NCI-H1694 (cell line): ENCODE data around the gene FARSB.
"Not testable (repeated sequence)": the region's sequence is repeated elsewhere in the genome, so short reads cannot be mapped to it uniquely, and the experiment has no call there.

Experiments
- DNase-seq: peaks from one replicate; lab custom pipeline; 2025; lab: John Stamatoyannopoulos, UW

Gene FARSB

DNA sequence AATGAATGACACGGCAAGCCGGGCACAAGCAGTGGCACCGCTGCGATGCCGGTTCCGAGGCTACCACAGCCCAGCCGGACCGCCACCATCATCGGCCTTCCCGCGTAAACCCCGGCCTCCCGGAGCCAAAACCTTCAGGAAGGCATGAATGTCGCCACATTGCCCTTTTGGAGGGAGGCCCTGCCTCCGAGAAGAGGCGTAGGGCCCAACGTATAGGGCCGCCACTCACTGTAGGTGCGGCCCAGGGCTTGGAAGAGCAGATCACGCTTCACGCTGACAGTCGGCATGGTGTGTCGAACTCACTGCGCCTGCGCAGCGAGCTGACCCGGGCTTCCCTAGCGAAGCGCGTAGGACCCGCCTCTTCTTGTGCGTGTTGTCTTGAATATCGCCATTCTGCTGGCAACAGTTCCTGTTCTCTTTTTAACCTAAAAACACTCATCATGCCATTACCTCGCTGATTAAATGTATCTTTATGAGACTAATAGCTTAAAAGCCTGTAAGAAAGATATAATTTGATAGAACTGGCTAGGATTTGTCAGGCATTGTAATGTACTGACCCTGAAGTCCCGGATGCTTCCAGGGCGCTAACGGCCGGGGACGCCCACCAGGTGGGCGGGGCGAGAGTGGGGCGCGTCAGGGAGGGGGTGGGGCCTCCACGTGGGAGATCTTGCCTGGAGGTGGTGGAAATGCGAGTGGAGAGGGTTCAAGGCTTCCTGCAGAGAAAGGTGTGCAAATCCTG, at the start of gene FARSB:
Gene FARSB, minus strand, starts transcription at position 306 of the 739 bp plus-strand sequence. Its CDS starts 19 bp downstream, at position 287.
- peak; percentile 97 for DNase-seq

DNA sequence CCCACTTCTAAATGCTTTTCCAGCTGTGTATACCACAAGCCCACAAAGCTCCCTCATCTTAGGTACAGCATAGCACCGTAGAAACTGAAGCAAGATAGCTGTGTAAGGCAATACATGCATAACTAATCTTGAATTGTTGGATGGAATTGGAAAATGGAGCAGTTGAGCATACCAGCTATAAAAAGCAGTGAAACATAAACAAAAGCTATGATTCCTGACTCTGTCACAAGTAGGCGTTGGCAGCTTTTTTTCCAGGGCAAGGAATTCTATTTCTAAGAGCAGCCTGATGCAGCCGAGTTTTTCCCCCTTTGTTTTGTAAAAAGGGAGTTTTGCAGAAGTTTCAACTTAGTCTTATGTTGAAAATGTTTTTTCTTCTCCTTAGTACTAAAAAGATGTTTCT, 48.0 kb upstream of the FARSB start:
- DNase-seq = no peak

DNA sequence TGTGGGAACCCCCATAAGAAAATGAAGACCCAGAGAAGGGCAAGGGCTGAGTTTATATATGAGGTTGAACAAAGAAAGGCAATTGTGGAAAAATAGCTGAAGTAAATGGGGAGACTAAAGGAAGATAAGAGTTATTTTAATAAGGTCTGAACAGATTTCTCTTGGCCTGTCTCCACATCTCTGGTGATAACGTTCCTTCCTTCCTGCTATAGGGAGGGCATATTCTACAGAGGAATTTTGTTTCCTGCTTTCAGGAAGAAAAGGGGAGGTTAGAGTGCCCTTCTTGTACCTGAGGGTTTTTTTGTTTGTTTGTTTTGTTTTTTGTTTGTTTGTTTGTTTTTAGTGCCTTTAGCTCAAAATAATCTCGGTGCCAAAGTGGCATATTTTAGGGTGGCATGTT, 47.2 kb upstream of the FARSB start:
- no peak for DNase-seq

DNA sequence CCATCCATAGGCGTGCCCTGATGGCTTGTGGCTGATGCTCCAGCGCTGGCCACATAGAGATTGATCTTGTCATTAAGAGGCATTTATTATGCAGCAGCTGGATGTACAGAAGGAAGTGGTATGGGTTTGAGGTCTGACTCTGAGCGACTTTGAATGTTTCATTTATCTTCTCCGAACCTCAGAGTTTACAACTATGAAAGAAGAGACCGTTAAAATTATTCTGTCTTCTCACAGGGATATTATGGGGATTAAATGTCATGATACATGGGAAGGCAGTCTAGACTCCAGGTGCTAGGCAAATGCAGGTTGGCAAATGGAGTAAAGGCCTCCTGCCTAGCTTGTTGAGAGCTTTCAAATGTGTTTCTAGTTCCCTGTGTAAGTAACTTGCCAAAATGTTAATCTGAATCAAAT, 45.8 kb upstream of the FARSB start:
- no peak for DNase-seq

DNA sequence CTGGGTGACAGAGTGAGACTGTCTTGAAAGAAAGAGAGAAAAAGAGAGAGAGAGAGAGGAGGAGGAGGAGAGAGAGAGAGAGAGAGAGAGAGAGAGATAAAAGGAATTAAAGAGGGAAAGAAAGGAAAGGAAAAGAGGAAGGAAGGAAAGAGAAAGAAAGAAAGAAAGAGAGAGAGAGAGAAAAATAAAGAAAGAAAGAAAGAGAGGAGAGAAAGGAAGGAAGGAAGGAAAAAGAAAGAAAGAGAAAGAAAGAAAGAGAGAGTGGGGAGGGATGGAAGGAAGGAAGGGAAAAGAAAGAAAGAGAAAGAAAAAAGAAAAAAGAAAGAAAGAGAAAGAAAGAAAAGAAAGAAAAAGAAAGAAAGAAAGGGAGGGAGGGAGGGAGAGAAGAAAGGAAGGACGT, 45.3 kb upstream of the FARSB start:
- DNase-seq = no peak

DNA sequence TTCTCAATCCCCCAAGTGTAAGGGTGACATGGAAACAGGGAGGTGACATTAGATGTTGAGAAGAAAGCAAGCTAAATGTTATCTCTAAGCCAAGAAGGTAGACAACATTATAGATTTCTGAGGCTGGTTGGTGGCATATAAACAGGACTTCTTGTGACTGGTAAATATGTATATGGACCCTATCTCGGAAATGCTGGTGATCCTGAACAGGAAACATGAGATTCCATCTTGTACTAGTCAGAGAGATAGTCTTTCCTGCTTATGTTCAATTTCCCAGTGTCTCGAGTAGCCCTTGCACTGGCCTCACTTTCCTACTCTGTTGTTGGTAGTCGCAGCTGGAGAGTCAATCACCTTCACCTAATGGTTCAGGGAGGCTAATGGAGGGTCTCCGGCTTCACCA, 42.4 kb upstream of the FARSB start:
- no peak for DNase-seq

DNA sequence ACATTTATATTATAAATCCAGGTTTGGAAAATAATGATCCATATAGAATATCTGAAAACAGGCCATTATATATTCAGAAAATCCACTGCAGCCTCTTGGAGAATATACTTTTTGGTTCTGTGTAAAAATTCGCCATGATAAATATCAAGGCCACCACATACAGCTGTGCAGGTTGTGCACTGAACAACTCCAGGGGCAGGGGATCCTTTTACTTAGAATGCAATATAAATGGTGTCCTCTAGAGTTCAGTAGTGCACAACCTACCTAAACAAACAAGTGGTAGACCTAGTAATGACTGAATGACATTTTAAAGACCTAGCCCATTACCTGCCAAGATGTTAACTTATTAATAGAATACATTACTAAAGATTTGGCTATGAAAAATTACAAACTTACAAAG, 37.9 kb upstream of the FARSB start:
- DNase-seq = no peak

DNA sequence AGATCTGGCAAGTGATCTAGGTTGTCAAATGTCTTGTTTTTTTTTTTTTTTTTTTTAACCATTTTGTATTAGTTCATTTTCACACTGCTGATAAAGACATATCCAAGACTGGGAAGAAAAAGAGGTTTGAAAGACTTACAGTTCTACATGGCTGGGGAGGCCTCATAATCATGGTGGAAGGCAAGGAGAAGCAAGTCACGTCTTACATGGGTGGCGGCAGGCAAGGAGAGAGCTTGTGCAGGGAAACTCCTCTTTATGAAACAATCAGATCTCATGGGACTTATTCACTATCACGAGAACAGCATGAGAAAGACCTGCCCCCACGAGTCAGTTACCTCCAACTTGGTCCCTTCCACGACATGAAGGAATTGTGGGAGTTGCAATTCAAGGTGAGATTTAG, 37.5 kb upstream of the FARSB start:
- DNase-seq = not testable (repeated sequence)

DNA sequence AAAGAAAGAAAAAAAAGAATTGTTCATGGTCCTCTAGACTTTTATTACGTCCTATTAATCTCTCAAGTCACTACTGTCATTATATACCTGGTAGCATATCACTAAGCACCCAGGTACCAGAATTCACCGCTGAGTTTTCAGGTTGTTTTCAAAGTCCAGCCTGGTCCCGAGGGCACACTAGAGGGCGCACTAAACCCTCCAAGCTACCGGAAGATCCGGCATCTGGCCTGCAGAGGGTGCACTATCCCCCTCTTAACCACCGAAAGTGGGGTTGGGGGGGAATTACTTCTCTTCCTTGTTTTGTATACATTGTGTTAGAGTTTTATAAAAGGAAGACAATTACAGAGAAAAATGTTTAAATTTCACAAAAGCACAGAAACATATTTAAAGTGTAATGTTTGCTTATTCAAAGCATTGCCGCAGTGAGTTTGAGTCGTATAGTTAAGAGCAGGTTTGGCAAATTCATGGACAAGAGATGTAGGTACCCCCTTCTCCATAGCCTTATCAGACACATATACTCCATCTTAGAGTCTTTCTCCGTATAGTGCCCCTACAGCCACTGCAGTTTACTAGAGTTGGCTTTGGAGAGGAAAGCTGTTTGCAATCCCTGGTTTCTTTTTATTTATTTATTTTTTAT, 34.8 kb upstream of the FARSB start:
- peak; percentile 47 for DNase-seq

DNA sequence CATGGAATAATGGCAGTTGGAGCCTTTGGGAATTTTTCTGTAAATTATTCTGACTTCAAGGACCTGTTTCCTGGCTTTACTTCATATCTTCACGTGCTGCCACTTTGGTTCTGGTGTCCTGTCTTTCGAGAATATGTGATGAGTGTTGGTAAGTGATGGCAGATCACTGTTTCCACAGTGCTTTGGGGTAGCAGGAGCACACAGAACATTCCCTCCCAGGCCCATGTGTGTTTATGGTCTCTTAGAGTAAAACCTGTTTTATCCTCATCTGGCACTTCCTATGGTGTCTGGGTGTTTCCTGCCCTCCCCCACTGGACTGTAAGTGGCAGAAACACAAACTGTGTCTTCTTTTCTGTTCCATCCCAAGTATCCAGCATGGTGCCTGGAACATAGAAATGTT, 33.4 kb upstream of the FARSB start:
- no peak for DNase-seq

DNA sequence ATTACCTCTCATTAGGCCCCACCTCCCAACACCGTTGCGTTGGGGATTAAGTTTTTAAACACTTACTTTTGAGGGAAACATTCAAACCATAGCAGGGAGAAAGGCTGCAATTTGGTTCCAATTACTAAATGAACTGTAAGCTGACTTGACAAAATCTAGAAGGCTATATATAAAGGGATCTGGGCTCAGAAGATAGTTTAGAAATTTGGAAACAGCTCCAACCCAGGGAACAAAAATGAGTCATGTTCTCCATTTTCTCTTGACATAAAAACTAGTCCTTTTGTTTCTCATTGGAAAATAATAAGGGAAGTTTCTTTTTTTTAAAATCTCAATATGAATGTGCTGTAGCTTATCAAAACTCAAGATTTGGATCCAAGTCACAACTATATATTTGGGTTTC, 33.0 kb upstream of the FARSB start:
- no peak for DNase-seq

DNA sequence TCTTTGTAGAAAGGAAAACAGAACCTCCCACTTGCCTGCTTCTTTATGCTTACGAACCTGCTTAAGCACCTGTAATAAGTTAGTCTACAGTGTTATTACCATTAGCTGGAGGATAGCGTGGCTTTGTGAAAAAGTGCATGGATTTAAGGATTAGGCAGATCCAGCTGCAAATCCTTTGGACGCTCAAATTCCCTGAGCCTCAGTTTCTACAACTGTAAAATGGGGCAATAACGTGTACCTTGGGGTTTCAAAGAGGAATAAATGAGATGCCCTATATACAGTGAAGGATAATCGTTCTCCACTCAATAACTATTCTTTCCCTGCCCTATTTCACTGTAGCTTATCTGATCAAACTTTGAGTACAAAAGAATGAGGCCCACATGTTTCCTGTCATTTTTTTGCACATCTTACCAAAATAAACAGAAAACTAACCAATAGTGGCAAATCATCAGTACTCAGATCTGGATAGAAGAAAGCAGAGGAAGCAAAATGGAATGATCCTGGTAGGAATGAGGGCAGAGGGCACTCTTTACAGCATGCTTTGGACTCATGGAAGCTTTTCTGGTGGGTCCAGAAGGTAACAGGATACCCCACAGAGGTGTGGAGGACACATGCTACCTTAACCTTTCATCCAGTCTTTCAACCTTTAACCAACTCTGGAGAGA, 30.3 kb upstream of the FARSB start:
- no peak for DNase-seq

DNA sequence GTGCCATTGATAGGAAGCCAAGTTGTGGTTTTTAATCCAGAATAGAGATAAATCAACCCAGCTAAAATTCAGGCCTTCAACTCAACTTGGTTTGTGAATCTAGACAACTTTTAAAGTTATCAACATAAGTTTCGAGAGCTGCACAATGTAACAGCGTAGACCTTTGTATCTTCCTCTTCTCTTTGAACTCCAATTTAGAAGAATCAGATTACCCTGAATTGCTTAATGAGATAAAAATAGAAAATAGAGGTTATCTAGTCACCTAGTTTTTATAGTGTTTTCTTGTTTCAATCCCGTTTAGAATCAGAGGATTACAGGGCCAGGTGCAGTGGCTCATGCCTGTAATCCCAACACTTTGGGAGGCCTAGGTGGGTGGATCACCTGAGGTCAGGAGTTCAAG, 27.9 kb upstream of the FARSB start:
- DNase-seq = no peak

DNA sequence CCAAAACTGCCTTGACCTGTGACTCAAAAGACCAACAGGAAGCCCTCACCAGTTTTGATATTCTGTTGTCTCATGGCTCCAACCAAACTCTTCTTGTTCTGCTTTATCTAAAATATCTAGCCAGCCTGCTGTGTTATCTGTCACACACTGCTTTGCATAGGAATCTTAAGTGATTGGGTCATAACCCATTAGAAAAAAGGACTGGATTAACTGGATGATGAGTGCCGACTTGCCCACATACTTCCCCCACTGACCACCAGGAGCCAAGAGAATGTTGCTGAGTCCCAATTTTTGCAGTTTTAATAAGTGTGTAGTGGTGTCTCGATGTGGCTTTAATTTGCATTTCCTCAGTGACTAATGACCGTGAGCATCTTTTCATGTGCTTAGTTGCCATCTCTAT, 22.1 kb upstream of the FARSB start:
- DNase-seq = no peak

DNA sequence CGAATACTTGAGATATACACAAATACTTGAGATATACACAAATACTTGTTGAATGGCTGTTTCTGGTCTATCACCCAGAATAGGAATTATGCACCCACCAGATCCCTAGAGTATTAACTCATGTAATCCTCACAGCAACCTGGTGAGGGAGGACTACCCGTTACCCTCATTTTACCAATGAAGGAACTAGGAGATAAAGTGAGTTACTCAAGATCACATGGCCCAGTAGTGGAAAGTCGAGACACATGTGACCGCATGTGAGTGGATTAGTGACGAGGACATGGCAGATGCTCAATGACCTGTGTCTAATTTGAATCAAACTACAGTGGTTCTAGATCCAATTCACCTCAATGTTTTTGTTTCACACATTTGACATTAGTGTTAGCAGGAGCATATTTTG, 18.0 kb upstream of the FARSB start:
- no peak for DNase-seq

DNA sequence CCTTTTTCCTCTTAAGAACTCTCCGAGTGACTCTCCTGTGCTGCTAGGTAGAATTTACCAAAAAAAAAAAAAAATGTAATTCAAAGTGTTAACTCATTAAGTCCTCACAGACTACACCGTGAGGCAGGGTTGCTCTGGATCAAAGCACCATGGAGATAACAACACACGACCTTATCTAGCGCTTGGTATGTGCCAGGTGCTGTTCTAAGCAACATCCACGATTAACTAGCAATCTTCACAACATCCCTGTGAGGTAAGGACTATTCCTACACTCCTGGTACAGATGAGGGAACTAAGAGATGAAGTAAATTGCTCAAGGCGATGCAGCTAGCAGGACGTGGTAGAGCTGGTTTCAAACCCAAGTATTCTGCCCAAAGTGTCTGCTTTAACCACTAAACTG, 17.4 kb upstream of the FARSB start:
- DNase-seq = no peak

DNA sequence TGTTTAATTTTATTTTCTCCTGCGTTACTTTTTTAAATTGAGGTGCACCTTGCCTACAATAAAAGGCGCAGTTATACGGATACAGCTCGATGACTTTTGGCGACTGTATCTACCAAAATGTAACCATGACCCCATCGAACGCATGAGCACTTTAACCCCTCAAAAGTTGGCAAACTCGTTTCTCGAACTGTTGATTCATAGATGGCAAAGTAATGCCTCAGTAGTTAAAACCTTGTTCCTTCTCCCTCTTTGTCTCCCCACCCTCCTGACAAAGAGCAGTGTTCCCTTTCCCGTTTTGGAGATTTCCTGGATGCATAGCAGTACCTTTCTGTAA, 16.1 kb upstream of the FARSB start:
- no peak for DNase-seq

DNA sequence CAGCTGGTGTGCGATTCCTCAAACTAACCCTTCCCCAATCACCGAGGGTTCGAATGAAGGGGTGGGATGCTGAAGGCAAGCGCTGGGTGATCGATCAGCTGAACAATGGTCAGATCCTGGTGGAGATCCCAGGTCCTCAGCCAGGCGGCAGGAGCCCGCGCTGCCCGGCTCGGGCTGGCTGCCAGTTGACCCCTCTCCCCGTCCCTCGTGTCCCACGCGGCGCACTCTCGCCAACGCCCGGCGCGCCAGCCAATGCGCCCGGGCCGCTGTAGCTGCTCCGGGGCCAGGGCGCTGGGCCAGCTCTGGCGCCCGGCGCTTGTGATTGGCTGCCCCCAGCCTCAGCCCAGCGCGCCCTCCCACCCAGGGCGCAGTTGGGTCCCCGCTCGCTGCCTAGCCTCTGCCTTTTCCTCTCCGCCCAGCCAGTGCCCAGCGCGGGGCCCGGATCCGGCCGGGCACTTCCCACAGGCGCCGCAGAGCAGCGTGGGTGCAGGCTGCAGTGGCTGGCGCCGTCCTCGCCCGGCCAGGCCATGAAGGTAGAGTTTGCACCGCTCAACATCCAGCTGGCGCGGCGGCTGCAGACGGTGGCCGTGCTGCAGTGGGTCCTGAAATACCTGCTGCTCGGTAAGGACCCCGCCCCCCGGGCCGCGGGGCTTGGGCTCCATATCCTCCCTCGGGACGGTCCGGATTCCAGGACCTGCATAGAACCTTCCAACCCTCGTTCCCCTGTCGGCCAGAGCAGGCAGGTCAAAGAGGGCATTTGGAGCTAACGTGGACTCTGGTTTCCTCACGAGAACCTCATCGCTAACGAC, 15.6 kb upstream of the FARSB start, which contains the start of gene MOGAT1:
Gene MOGAT1, plus strand, starts transcription at position 400 of the 809 bp plus-strand sequence. Its CDS starts 128 bp downstream, at position 528.
- peak; percentile 5 for DNase-seq

DNA sequence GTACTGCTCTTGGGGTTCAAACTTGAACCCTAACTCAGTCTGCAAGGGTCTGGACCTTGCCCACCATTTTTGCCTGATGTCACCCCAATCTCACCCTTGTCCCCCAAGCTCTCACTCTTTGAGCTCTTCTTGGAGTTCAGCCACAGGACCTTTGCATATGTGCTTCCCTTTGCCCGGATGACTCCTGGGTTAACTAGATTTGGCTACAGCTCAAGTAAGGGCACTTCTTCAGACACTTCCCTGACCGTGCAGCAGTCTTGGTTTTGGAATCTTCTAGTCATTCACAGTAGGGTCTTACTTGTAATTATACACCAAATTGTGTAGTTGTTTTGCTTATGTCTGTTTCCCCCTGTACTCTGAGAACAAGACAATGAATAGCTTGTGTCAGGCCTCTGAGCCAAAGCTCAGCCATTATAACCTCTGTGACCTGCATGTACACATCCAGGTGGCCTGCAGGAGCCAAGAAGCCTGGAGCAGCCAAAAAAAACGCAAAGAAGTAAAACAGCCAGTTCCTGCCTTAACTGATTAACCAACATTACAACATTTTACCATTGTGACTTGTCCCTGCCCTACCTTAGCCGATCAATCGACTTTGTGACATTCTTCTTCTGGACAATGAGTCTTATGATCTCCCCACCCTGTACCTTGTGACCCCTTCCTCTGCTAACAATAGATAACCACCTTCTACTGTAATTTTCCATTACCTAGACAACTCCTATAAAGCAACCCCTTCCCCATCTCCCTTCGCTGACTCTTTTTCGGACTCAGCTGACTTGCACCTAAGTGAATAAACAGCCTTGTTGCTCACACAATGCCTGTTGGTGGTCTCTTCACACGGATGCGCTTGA, 14.5 kb upstream of the FARSB start:
- DNase-seq = no peak

DNA sequence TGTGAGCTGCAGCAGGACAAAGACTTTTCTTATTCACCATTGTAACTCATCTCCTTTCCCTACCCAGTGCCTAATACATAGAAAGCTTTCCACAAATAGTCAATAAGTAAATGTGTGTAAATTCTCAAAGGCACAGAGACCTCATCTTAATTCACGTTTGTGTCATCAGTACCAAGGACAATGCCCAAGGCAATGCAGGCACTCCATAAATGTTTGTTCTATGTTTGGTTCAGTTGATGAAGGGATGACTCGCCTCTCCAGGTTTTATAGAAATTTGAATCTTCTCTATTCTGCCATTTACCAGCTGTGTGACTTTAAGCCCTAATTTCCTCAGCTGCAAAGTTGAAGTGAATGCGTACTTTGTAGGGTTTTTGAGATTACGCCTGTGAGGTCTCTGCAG, 13.5 kb upstream of the FARSB start:
- DNase-seq = no peak

DNA sequence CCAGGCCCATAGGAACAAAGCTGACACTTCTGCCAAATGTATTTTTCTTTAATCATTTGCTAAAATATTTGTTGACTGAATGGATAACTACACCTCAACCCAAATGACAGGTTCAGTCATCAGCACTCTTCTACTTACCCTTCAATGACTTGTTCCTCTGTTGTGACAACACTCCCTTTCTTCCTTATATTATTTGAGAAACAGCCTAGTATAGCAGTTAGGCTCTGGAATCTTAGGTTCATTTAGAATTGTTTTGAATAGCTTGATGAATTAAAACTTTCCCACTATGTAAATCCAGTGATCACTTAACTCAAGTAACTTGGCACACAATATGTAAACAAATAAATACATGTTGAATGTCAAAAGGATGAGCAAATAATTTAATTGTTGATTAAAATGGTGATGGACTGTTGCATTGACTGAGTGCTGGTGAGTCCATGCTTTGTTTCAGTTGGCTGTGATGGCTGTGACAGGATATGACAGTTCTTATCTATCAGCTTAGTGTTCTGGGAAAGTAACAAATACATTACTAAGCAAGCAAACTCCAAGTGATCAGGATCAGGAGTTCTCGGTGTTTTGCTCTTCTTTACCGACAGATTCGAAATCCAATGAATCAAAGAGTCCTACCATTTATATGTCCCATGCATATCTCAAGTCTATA, 12.7 kb upstream of the FARSB start:
- no peak for DNase-seq
